SHP77 (cell line): ENCODE measurements around the gene DRD5.

Source experiments
- DNase-seq, 2 experiments: peaks; one replicate each; lab custom pipeline; 2025; lab: John Stamatoyannopoulos, UW

DRD5 gene

DNA sequence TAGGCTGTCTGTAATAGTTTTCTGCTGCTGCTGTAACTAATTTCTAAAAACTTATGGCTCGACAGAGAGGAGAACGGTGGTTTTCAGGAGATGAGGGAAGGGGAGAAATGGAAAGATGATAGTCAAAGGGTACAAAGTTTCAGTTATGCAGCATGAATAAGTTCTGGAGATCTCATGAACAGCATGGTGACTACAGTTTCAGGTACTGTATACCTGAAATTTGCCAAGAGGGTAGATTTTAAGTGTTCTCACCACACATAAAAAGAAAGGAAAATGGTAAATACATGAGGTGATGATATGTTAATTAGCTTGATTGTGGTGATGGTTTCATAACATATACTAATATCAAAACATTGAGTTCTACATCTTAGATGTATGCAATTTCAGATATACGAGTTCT is 34.9 kb downstream of the DRD5 start:
- DNase-seq, result no peak

DNA sequence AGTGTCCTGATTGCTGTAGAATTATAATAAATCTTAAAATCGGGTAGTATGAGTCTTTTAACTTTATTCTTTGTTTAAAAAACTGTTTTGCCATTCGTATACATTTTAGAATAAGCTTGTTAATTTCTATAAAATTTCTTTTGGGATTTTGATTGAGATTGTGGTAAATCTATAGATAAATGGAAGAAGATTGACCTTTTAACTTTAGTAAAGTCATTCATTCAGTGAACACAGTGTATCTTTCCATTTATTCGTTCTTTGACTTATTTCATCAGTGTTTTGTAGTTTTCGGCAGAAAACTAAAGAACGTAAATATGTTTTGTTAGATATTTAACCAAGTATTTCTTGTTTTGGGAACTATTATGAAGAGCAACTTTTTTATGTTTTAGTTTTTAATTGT is 38.9 kb downstream of the DRD5 start:
- DNase-seq, result no peak

DNA sequence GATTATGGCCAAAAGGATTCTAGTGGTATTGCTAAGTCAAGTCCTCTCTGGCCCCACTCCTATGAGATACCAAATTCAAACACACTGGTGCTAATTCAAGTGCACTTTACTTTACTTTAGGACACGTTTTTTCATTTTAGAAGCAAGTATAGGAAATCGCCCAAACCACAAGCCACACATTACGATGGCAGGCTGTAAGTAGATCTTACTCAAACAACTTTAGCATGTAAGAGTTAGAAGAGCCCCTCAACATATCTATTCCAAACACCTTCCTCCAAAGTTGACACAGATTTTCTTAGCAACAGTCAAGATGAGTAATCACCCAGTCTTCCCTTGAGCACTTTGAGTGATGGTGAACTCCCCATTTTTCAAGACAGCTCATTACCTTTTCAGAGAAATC is 43.6 kb downstream of the DRD5 start:
- DNase-seq, result no peak

DNA sequence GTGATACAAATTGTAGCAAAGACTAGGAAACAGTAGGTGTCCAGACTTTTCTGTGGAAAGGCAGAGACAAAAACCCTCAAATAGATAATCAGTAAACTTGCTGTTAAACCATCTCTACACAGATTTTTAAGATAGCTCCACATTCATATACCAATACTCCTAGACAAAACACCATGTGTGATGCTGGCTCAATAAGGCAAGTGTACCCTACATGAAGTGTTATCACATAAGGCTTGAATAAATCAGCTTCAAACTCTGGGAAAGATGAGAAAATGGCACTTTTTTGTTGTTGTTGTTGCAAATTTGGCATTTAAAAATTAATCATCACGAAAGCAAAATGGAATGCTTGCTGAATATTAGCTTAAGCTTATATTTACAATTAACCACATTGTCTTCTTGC is 45.1 kb downstream of the DRD5 start:
- no peak for DNase-seq

DNA sequence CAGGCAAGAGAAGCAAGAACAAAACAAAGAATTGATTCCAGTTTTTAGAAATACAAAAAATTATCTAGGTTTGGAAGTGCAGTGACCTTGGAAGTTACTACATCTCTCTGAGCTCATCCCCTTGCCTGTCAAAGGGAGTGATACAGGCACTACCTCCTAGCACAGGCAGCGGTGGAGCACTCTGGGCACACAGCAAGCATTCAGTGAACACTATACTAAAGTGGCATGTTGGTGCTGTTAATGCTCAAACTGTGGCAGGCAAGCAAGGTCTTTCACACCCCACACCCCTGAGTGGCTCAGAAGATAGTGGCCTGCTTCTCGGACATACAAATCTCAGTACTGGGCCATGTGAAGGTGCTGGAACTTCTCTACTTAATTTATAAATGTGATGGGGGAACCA is 51.2 kb downstream of the DRD5 start:
- DNase-seq, result no peak

DNA sequence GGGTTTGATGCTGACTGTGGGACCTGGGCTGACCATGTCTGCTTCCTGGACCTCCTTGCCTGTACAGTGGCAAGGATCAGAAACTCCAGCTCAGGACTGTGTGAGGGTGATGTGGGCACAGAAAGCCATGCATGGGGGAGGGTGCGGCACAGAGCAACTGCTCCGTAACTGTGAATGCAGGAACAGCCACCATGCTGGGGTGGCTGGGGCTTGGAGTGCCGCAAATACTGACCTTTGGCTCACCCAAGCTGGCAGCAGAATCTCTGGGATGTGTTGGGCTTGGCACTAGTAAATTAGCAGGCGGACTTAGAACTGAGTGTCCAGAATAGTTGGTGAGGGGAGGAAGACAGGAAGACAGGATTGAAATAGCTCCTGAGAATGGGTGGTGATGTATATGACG is 52.0 kb downstream of the DRD5 start:
- no peak for DNase-seq
